ENCODE results near the gene TAF6L. TPM values are rescaled to one million over a fixed set of nuclear protein-coding genes. Genes with fewer than 3 reads are reported as not detected.
"Not testable (repeated sequence)": the region's sequence is repeated elsewhere in the genome, so short reads cannot be mapped to it uniquely, and the experiment has no call there.

TAF6L gene
- total and polyA plus RNA-seq, 12 donors, result 7.7 to 18.9 (median 9.5) TPM

DNA sequence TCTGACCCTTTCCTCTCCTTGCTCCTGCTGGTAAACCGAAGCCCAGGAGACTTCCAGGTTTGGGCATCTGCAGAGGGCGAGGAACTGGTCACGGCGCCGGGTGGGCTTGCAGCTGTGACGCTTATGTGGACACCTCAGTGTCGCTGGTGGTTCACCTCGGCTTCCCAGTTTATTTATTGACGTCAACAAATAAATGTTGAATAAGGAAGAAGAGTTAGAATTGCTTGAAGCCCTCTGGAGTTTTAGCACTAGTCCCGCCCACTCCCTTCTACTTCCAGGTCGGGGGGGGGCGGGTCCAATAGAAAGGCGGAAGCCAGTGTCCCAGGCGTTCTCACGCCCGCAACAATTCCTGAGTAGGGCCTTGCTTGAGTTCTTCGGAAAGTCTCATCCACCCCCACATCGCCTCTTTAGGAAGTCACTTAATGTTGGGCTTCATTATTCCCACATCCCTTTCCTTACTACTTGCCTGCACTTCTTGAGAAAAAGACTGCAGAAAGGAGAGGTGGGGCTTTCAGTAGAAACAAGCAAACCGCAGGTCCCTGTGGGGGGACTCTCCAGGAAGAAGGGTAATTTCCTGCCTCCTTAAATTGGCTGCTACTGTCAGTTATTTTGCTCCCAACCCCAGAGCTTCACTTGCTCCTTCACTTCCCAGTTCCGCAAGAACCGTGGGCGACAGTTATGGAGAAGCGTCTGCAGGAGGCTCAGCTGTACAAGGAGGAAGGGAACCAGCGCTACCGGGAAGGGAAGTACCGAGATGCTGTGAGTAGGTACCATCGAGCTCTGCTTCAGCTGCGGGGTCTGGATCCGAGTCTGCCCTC is 42.8 kb upstream of the TAF6L start, which contains the start of gene TTC9C:
TSS of gene TTC9C (plus strand) at position 316 of the 818 bp plus-strand sequence. CDS start at position 679, 363 bp downstream.
- TF ChIP-seq, protein P1, sequence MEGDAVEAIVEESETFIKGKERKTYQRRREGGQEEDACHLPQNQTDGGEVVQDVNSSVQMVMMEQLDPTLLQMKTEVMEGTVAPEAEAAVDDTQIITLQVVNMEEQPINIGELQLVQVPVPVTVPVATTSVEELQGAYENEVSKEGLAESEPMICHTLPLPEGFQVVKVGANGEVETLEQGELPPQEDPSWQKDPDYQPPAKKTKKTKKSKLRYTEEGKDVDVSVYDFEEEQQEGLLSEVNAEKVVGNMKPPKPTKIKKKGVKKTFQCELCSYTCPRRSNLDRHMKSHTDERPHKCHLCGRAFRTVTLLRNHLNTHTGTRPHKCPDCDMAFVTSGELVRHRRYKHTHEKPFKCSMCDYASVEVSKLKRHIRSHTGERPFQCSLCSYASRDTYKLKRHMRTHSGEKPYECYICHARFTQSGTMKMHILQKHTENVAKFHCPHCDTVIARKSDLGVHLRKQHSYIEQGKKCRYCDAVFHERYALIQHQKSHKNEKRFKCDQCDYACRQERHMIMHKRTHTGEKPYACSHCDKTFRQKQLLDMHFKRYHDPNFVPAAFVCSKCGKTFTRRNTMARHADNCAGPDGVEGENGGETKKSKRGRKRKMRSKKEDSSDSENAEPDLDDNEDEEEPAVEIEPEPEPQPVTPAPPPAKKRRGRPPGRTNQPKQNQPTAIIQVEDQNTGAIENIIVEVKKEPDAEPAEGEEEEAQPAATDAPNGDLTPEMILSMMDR (IDR thresholded peaks at IDR 0.05), result no peak
- DNase-seq (peak; percentile 79 to 92), ATAC-seq (peak; percentile 57 to 86 (median 77))
- intact Hi-C loops (cut with DNase I), result loop anchor here in 5 of 10 donors (2.0 to 5.0 kb wide), 4 partner anchors 24 to 114 kb away; partner anchors contain the start of genes TAF6L (in 2 of the 5) and NXF1 (in 1 of the 5)
- H3K4me1 ChIP-seq, result peaks cover 12 to 71% (median 54%) of the 10 kb centered on the region in 9 donors
- WGBS, 2 donors, result 0% methylated on average over 29 of the region's 29 CpGs
- H3K4me3 ChIP-seq, result peak within 1 kb of the TSS; percentile 63 to 98 (median 89)
- H3K27ac ChIP-seq, result peak within 1 kb of the TSS; percentile 87 to 99 (median 93)
- no peaks in the 10 kb centered on the region for H3K27me3 ChIP-seq
- peaks cover 0 to 47% (median 19%) of the 10 kb centered on the region in 9 donors for H3K36me3 ChIP-seq
- no peaks in the 10 kb centered on the region for H3K9me3 ChIP-seq

DNA sequence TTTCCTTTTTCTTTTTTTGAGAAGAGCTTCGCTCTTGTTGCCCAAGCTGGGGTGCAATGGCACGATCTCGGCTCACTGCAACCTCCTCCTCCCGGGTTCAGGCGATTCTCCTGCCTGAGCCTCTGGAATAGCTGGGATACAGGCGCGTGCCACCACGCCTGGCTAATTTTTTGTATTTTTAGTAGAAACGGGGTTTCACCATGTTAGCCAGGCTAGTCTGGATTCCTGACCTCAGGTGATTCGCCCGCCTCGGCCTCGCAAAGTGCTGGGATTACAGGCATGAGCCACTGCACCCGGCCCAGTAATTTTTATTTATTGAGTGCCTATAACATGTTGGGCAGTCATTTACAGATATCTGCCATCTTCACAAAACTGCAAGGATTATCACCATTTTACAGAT is 41.1 kb upstream of the TAF6L start:
- peak overlapping the region in 3 of 10 donors; percentile 93 to 99 (median 94) for H3K27ac ChIP-seq
- DNase-seq, result not testable (repeated sequence)
- peaks cover 12 to 57% (median 37%) of the 10 kb centered on the region in 9 donors for H3K4me1 ChIP-seq

DNA sequence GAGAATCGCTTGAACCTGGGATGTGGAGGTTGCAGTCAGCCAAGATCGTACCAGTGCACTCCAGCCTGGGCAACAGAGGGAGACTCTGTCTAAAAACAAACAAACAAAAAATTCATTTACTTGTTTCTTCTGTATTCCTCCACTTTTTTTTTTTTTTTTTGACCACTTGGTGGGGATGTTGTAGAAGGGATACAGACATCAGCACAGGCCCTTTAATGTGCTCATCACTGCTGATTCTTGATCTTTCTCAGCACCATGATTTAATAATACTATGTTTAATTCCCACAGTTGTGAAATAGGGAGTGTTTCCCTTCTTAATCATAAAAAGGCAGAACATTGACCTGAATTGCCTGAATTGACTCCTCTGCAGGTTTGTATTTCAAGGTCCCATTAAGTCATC is 38.4 kb upstream of the TAF6L start:
- intact Hi-C loops (cut with DNase I), result no loop called here
- H3K36me3 ChIP-seq, result peaks cover 0 to 79% (median 38%) of the 10 kb centered on the region in 9 donors
- ATAC-seq (no peak), DNase-seq (no peak)
- H3K9me3 ChIP-seq, result no peaks in the 10 kb centered on the region
- no peak overlapping the region for H3K27ac ChIP-seq
- H3K4me1 ChIP-seq, result peaks cover 9 to 45% (median 26%) of the 10 kb centered on the region in 9 donors
- TF ChIP-seq, protein P1 (IDR thresholded peaks at IDR 0.05), result peak in 1 of 9 donors; percentile 14
- no peaks in the 10 kb centered on the region for H3K27me3 ChIP-seq
- no peak overlapping the region for H3K4me3 ChIP-seq
- WGBS, 2 donors, result 83 to 86% methylated on average over 2 of the region's 2 CpGs

More for the DNA sequence above, 41.1 kb upstream of the TAF6L start:
- Histone ChIP-seq H3K36me3 (peaks cover 0 to 51% (median 20%) of the 10 kb centered on the region in 9 donors), H3K4me3 (peak overlapping the region in 6 of 10 donors; percentile 74 to 98 (median 92))
- WGBS, 2 donors, result 84 to 88% methylated on average over 14 of the region's 14 CpGs
- intact Hi-C loops (cut with DNase I); ATAC-seq; H3K27me3 ChIP-seq; H3K9me3 ChIP-seq: not testable (repeated sequence)

DNA sequence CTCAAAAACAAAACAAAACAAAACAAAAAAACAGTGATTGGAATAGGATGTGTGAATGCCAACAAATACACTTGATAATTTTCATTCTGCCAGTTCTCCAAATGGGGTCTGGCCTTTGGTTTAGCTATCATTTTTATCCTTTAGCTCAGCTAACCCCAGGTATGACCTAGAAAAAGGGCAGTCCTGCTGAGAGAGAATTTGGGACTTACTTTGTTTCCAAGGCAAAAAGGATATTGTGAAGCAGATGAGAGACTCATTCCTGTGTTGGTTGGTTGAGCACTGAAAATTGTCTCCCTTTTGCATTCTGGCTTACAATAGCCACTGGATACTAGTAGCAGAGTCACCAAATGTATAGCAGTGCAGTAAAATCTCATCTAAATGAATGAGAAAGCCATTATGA is 34.0 kb upstream of the TAF6L start:
- ATAC-seq (no peak), DNase-seq (no peak)
- Histone ChIP-seq H3K4me1 (peaks cover 0 to 13% (median 6%) of the 10 kb centered on the region in 9 donors), H3K27ac (no peak overlapping the region), H3K9me3 (no peaks in the 10 kb centered on the region), H3K27me3 (no peaks in the 10 kb centered on the region), H3K36me3 (peaks cover 0 to 99% (median 60%) of the 10 kb centered on the region in 9 donors), H3K4me3 (no peak overlapping the region)
- TF ChIP-seq, protein P1 (IDR thresholded peaks at IDR 0.05), result no peak
- intact Hi-C loops (cut with DNase I), result no loop called here
